H9 (cell line): ENCODE data around the gene ATP2A1. TPM values are rescaled to one million over a fixed set of nuclear protein-coding genes. Genes with fewer than 3 reads are reported as not detected.

ENCODE experiments used
- DNase-seq: peaks from one replicate; pipeline ENCODE4 v3.0.0-alpha.2; 2017
- H2AFZ ChIP-seq: one replicate; pipeline ENCODE4 v1.6.1; 2013; ENCODE audit warnings: mild to moderate bottlenecking, low read length, control low read depth, moderate library complexity
- H2AK5ac ChIP-seq: 2 replicates; pipeline ENCODE4 v1.6.1; 2013; ENCODE audit warnings: low read length, control low read depth, mixed read lengths; ENCODE audit not compliant: insufficient read length
- H2BK120ac ChIP-seq: one replicate; pipeline ENCODE4 v1.6.1; 2013; ENCODE audit warnings: low read depth, mild to moderate bottlenecking, low read length, control low read depth, inconsistent platforms; ENCODE audit not compliant: poor library complexity, severe bottlenecking
- H2BK12ac ChIP-seq: 2 replicates; pipeline ENCODE4 v1.6.1; 2013; ENCODE audit warnings: low read length, control low read depth, mixed read lengths, low read depth; ENCODE audit not compliant: insufficient read length
- H2BK15ac ChIP-seq: 2 replicates; pipeline ENCODE4 v1.6.1; 2013; ENCODE audit warnings: low read depth, low read length, control low read depth
- H2BK20ac ChIP-seq: one replicate; pipeline ENCODE4 v1.6.1; 2013; ENCODE audit warnings: low read depth, mild to moderate bottlenecking, low read length, control low read depth, inconsistent platforms; ENCODE audit not compliant: poor library complexity, severe bottlenecking
- H2BK5ac ChIP-seq: 2 replicates; pipeline ENCODE4 v1.6.1; 2013; ENCODE audit warnings: low read length, control low read depth, mixed read lengths; ENCODE audit not compliant: insufficient read length
- H3K14ac ChIP-seq: 2 replicates; pipeline ENCODE4 v1.6.1; 2013; ENCODE audit warnings: low read length, control low read depth; ENCODE audit not compliant: insufficient read depth
- H3K18ac ChIP-seq: 2 replicates; pipeline ENCODE4 v1.6.1; 2013; ENCODE audit warnings: low read depth, mild to moderate bottlenecking, mixed read lengths, low read length, control low read depth; ENCODE audit not compliant: insufficient read length
- H3K23ac ChIP-seq: 2 replicates; pipeline ENCODE4 v1.6.1; 2013; ENCODE audit warnings: low read length, control low read depth, mixed read lengths, low read depth; ENCODE audit not compliant: insufficient read length
- H3K23me2 ChIP-seq: 2 replicates; pipeline ENCODE4 v1.6.1; 2013; ENCODE audit warnings: low read depth, mild to moderate bottlenecking, mixed read lengths, low read length, control low read depth; ENCODE audit not compliant: insufficient read length, poor library complexity, severe bottlenecking
- H3K27ac ChIP-seq: 2 replicates; pipeline ENCODE4 v1.5.1; 2013; ENCODE audit warnings: low read length, control low read depth, mixed read lengths, low read depth; ENCODE audit not compliant: insufficient read length
- H3K27me3 ChIP-seq: 2 replicates; pipeline ENCODE4 v1.6.1; 2013; ENCODE audit warnings: low read length, control low read depth, inconsistent platforms; ENCODE audit not compliant: insufficient read depth
- H3K4ac ChIP-seq: 2 replicates; pipeline ENCODE4 v1.6.1; 2013; ENCODE audit warnings: low read depth, mild to moderate bottlenecking, control low read depth, inconsistent platforms, low read length, moderate library complexity
- H3K4me1 ChIP-seq: 2 replicates; pipeline ENCODE4 v1.6.1; 2013; ENCODE audit warnings: low read length, control low read depth, inconsistent platforms; ENCODE audit not compliant: insufficient read depth
- H3K4me2 ChIP-seq: 2 replicates; pipeline ENCODE4 v1.6.1; 2013; ENCODE audit warnings: low read length, control low read depth, mixed read lengths; ENCODE audit not compliant: insufficient read length, insufficient read depth
- H3K56ac ChIP-seq: 2 replicates; pipeline ENCODE4 v1.6.1; 2013; ENCODE audit warnings: low read depth, mild to moderate bottlenecking, mixed read lengths, low read length, control low read depth; ENCODE audit not compliant: insufficient read length
- H3K79me1 ChIP-seq: 2 replicates; pipeline ENCODE4 v1.6.1; 2013; ENCODE audit warnings: low read depth, mild to moderate bottlenecking, moderate library complexity, low read length, control low read depth, inconsistent platforms; ENCODE audit not compliant: insufficient read depth, poor library complexity, severe bottlenecking
- H3K79me2 ChIP-seq: 2 replicates; pipeline ENCODE4 v1.6.1; 2013; ENCODE audit warnings: low read length, control low read depth, inconsistent platforms; ENCODE audit not compliant: insufficient read depth
- H3K9ac ChIP-seq: 2 replicates; pipeline ENCODE4 v1.6.1; 2013; ENCODE audit warnings: low read length, control low read depth, mixed read lengths; ENCODE audit not compliant: insufficient read length; ENCODE audit errors: extremely low read depth
- H3K9me3 ChIP-seq: one replicate; pipeline ENCODE4 v1.6.1; 2013; ENCODE audit warnings: low read depth, low read length, inconsistent platforms; ENCODE audit not compliant: control insufficient read depth
- H3T11ph ChIP-seq: one replicate; pipeline ENCODE4 v1.6.1; 2013; ENCODE audit warnings: mild to moderate bottlenecking, low read length, control low read depth, inconsistent platforms
- H4K20me1 ChIP-seq: one replicate; pipeline ENCODE4 v1.6.1; 2013; ENCODE audit not compliant: control insufficient read depth, insufficient read length, insufficient read depth
- H4K5ac ChIP-seq: 2 replicates; pipeline ENCODE4 v1.6.1; 2013; ENCODE audit warnings: low read depth, mild to moderate bottlenecking, mixed read lengths, low read length, control low read depth; ENCODE audit not compliant: insufficient read length
- H4K8ac ChIP-seq: replicated peaks from 2 replicates; pipeline ENCODE4 v1.6.1; 2013; ENCODE audit warnings: low read length, control low read depth, mixed read lengths, low read depth; ENCODE audit not compliant: insufficient read length
- H4K91ac ChIP-seq: 2 replicates; pipeline ENCODE4 v1.6.1; 2013; ENCODE audit warnings: low read depth, mild to moderate bottlenecking, moderate library complexity, mixed read lengths, low read length, control low read depth; ENCODE audit not compliant: insufficient read length
- H3K27ac Mint-ChIP-seq, 3 experiments: 2 replicates in 2 of 3; 3 replicates in 1 of 3; pipeline ENCODE4 v1.8.0; 2020 to 2021; ENCODE audit warnings: mixed read lengths in 3 of 3, mild to moderate bottlenecking in 1 of 3, moderate library complexity in 1 of 3
- H3K27me3 Mint-ChIP-seq: 2 replicates; pipeline ENCODE4 v1.8.0; 2021; ENCODE audit warnings: low read depth, mild to moderate bottlenecking, moderate library complexity, mixed read lengths
- H3K36me3 Mint-ChIP-seq, 3 experiments: 2 replicates in 2 of 3; 3 replicates in 1 of 3; pipeline ENCODE4 v1.8.0; 2020 to 2021; ENCODE audit warnings: low read depth in 3 of 3, mixed read lengths in 3 of 3; ENCODE audit not compliant: insufficient read depth in 1 of 3
- H3K4me1 Mint-ChIP-seq, 2 experiments: 2 replicates each; pipeline ENCODE4 v1.8.0; 2020; ENCODE audit warnings: mixed read lengths in 2 of 2
- H3K4me3 Mint-ChIP-seq, 2 experiments: 2 replicates in 1 of 2; 3 replicates in 1 of 2; pipeline ENCODE4 v1.8.0; 2020 to 2021; ENCODE audit warnings: mild to moderate bottlenecking in 2 of 2, mixed read lengths in 2 of 2, moderate library complexity in 1 of 2
- H3K9me3 Mint-ChIP-seq, 2 experiments: 2 replicates in 1 of 2; 3 replicates in 1 of 2; pipeline ENCODE4 v1.8.0; 2020; ENCODE audit warnings: mild to moderate bottlenecking in 2 of 2, mixed read lengths in 2 of 2, moderate library complexity in 1 of 2
- CTCF ChIP-seq: fragments of 200-600 bp; sonication (generic); conservative IDR thresholded peaks from 3 replicates; pipeline ENCODE4 v1.8.0; 2021; ENCODE audit warnings: antibody characterized with exemption, mild to moderate bottlenecking
- WGBS: extraction: QIAGEN DNeasy Blood & Tissue Kit; methylation state at CpG from one replicate; pipeline ENCODE4 v1.1.7; 2013; ENCODE audit warnings: missing lambda C conversion rate, low lambda C conversion rate, mixed read lengths; ENCODE audit not compliant: insufficient read length; ENCODE audit errors: extremely low coverage; 5-methylcytosine and 5-hydroxymethylcytosine counted together
- total RNA-seq: library from RNA; stranded (reverse); gene quantifications from 2 replicates; pipeline ENCODE4 v1.2.1, GENCODE V29; 2021

Gene ATP2A1
- total RNA-seq, 1 experiment from 2014 or later: 4.6 TPM

GRCh38 chr16:28935346-28935745 lies 57.1 kb downstream of the ATP2A1 start:
- no CpG with 5 or more reads among the region's 4 CpGs for WGBS
- no peak overlapping the region for H3K4ac ChIP-seq
- no peak for TF ChIP-seq CTCF
- no peak overlapping the region for H2BK12ac ChIP-seq
- no peaks in the 10 kb centered on the region for H3K4me1 ChIP-seq
- no peak overlapping the region for H2BK5ac ChIP-seq
- no peak overlapping the region for H3K27ac Mint-ChIP-seq
- H2BK20ac ChIP-seq: no peak overlapping the region
- H3K9me3 Mint-ChIP-seq: no peaks in the 10 kb centered on the region
- H3K56ac ChIP-seq: no peak overlapping the region
- H2BK120ac ChIP-seq: no peak overlapping the region
- H3K27me3 Mint-ChIP-seq: peaks cover 15% of the 10 kb centered on the region
- H3K27me3 ChIP-seq: no peaks in the 10 kb centered on the region
- no peak overlapping the region for H4K91ac ChIP-seq
- H3K18ac ChIP-seq: no peak overlapping the region
- H2BK15ac ChIP-seq: no peak overlapping the region
- no peak for DNase-seq
- no peak overlapping the region for H3K4me2 ChIP-seq
- H3K79me1 ChIP-seq: no peaks in the 10 kb centered on the region
- no peak overlapping the region for H2AK5ac ChIP-seq
- no peaks in the 10 kb centered on the region for H3K9me3 ChIP-seq
- no peaks in the 10 kb centered on the region for H3K79me2 ChIP-seq
- H3K14ac ChIP-seq: no peak overlapping the region
- H3K4me3 Mint-ChIP-seq: no peak overlapping the region
- no peak overlapping the region for H4K5ac ChIP-seq
- H4K8ac ChIP-seq: no peak overlapping the region
- H3K23me2 ChIP-seq: peaks cover 5% of the 10 kb centered on the region
- no peak overlapping the region for H2AFZ ChIP-seq
- H3K36me3 Mint-ChIP-seq: no peaks in the 10 kb centered on the region; a peak in 1 of 7 replicates
- H3K9ac ChIP-seq: no peak overlapping the region
- no peaks in the 10 kb centered on the region for H4K20me1 ChIP-seq
- H3T11ph ChIP-seq: no peak overlapping the region
- H3K4me1 Mint-ChIP-seq: peaks cover 11 to 12% of the 10 kb centered on the region in 2 experiments
- no peak overlapping the region for H3K27ac ChIP-seq
- no peak overlapping the region for H3K23ac ChIP-seq
